Activated CD4-positive, alpha-beta T cell treated with anti-CD3 and anti-CD28 coated beads for 36 hours (primary cell): Measurements from ENCODE around the gene TCFL5. TPM values are rescaled to one million over a fixed set of nuclear protein-coding genes. Genes with fewer than 3 reads are reported as not detected.
A peak's percentile ranks its signal among the peaks of the same experiment; 100 is the strongest.

ENCODE experiments used
- ATAC-seq: fragments of 200-7000 bp; cut with Tn5 transposase; one replicate; pipeline ENCODE4 v1.10.0; 2021; ENCODE audit warnings: mild to moderate bottlenecking, moderate library complexity
- CTCF ChIA-PET: fragments of 350-600 bp; sonication (Branson Sonifier 250); formaldehyde crosslinking; loops from one replicate; lab custom pipeline; 2021; ENCODE audit warnings: antibody characterized with exemption; lab: Charles Lee
- POLR2A ChIA-PET: fragments of 350-600 bp; sonication (Branson Sonifier 250); formaldehyde crosslinking; loops from one replicate; lab custom pipeline; 2021; ENCODE audit warnings: antibody characterized with exemption, inconsistent platforms; lab: Charles Lee
- DNase-seq: peaks from one replicate; pipeline ENCODE4 v3.0.0-alpha.2; 2020
- H3K27ac Mint-ChIP-seq: one replicate; pipeline ENCODE4 v1.8.0; 2021; ENCODE audit warnings: mixed read lengths
- H3K27me3 Mint-ChIP-seq: one replicate; pipeline ENCODE4 v1.8.0; 2021; ENCODE audit warnings: mixed read lengths
- H3K36me3 Mint-ChIP-seq: one replicate; pipeline ENCODE4 v1.8.0; 2021; ENCODE audit warnings: low read depth, mixed read lengths
- H3K4me1 Mint-ChIP-seq: one replicate; pipeline ENCODE4 v1.8.0; 2021; ENCODE audit warnings: mixed read lengths
- H3K4me3 Mint-ChIP-seq: one replicate; pipeline ENCODE4 v1.8.0; 2021; ENCODE audit warnings: mild to moderate bottlenecking, moderate library complexity, mixed read lengths
- H3K9me3 Mint-ChIP-seq: one replicate; pipeline ENCODE4 v1.8.0; 2021; ENCODE audit warnings: low read depth, mixed read lengths
- intact Hi-C, 2 experiments: fragments of 100-400 bp; cut with DNase I in 1 of 2; cut with micrococcal nuclease in 1 of 2; formaldehyde crosslinking; loops; one replicate each; pipeline versions ENCODE4 v1.14.2 to v1.15.1; 2022 to 2024; cut with DNase I, micrococcal nuclease
- total RNA-seq, 2 experiments: library from RNA; stranded (reverse); gene quantifications; one replicate each; pipeline ENCODE4 v1.2.3, GENCODE V29; 2021

TCFL5 gene
- total RNA-seq, 2 experiments from 2014 or later, result 5.2 to 6.6 TPM

- H3K27ac Mint-ChIP-seq, result peak overlapping the region; percentile 39
- CTCF ChIA-PET, result interaction anchor here (0.6 to 8.3 kb wide), 12 partner anchors 9 to 106 kb away, joined by 3 to 140 read pairs (median 5); no protein-coding TSS in a partner anchor
- no peaks in the 10 kb centered on the region for H3K27me3 Mint-ChIP-seq
- H3K4me3 Mint-ChIP-seq, result no peak overlapping the region
- H3K36me3 Mint-ChIP-seq, result peaks cover 54% of the 10 kb centered on the region
- ATAC-seq, result no peak
- intact Hi-C loops, result loop anchor here in 1 of 2 experiments (5.0 kb wide), 1 partner anchor 104 kb away; the partner anchor contains the start of gene BHLHE23
- POLR2A ChIA-PET, result interaction anchor here (0.8 to 0.9 kb wide), 2 partner anchors 15 to 17 kb away, joined by 3 to 6 read pairs; no protein-coding TSS in a partner anchor
- no peaks in the 10 kb centered on the region for H3K9me3 Mint-ChIP-seq
- peak; percentile 30 for DNase-seq
- peaks cover 41% of the 10 kb centered on the region for H3K4me1 Mint-ChIP-seq
Observed at GRCh38 chr20:62902926-62903615, 41.4 kb upstream of the TCFL5 start.

GRCh38 chr20:62901891-62902290 lies 40.3 kb upstream of the TCFL5 start:
- Mint-ChIP-seq H3K27me3 (no peaks in the 10 kb centered on the region), H3K4me3 (no peak overlapping the region), H3K9me3 (no peaks in the 10 kb centered on the region), H3K4me1 (peaks cover 38% of the 10 kb centered on the region), H3K36me3 (peaks cover 44% of the 10 kb centered on the region), H3K27ac (no peak overlapping the region)
- intact Hi-C loops, result loop anchor here in 1 of 2 experiments (2.0 to 5.0 kb wide), 2 partner anchors 17 to 105 kb away; partner anchors contain the start of gene BHLHE23
- ATAC-seq (no peak), DNase-seq (no peak)
- ChIA-PET POLR2A (no interaction called here), CTCF (interaction anchor here (0.6 to 8.3 kb wide), 15 partner anchors 9 to 1947 kb away, joined by 3 to 140 read pairs (median 4); partner anchors contain the start of gene GID8)

GRCh38 chr20:62900692-62901584 lies 39.3 kb upstream of the TCFL5 start:
- CTCF ChIA-PET, result interaction anchor here (0.6 to 8.3 kb wide), 18 partner anchors 8 to 604 kb away, joined by 3 to 140 read pairs (median 4); partner anchors contain the start of genes DIDO1 and GID8
- peak; percentile 37 for ATAC-seq
- Mint-ChIP-seq H3K4me1 (peaks cover 38% of the 10 kb centered on the region), H3K36me3 (peaks cover 39% of the 10 kb centered on the region), H3K4me3 (no peak overlapping the region), H3K9me3 (no peaks in the 10 kb centered on the region), H3K27me3 (no peaks in the 10 kb centered on the region), H3K27ac (peak overlapping the region; percentile 59)
- POLR2A ChIA-PET, result interaction anchor here (0.7 kb wide), 1 partner anchor 429 kb away, joined by 5 read pairs; no protein-coding TSS in a partner anchor
- intact Hi-C loops, result loop anchor here (1.0 to 5.0 kb wide), 6 partner anchors 18 to 108 kb away; partner anchors contain the start of genes BHLHE23 (in 1 of the 2) and DIDO1 (in 1 of the 2)
- no peak for DNase-seq

DNA sequence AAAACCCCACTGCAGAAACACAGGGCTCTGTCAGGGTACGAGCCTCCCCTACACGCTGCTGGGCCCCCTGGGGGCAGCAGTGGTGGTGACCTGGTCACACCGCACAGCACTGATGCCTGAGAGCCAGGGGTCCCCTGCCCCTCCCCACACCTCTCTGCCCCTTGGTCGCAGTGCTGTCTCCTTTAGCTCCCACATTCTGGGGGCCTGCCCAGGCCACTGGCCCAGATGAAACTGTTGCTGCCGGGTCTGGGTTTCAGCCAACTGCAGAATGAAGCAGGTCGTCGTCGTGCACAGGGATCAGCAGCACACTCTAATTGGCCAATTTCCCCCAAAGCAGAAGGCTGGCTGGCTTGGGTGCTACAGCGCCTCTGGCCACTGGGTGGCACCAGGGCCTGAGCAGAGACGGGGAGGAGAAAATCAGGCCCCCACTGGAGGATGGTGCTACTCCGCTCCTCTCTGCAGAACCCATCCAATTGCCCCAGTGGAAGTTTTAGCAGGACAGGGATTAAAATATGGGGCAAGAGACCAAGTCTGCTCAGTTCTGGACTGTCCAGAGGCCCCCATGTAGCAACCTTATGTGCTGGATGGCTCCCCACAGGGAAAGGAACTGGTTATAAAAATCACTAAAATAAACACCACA lies 38.5 kb upstream of the TCFL5 start:
- no peak overlapping the region for H3K4me3 Mint-ChIP-seq
- intact Hi-C loops, result loop anchor here (1.0 to 5.0 kb wide), 6 partner anchors 19 to 109 kb away; partner anchors contain the start of genes BHLHE23 (in 1 of the 2) and DIDO1 (in 1 of the 2)

DNA sequence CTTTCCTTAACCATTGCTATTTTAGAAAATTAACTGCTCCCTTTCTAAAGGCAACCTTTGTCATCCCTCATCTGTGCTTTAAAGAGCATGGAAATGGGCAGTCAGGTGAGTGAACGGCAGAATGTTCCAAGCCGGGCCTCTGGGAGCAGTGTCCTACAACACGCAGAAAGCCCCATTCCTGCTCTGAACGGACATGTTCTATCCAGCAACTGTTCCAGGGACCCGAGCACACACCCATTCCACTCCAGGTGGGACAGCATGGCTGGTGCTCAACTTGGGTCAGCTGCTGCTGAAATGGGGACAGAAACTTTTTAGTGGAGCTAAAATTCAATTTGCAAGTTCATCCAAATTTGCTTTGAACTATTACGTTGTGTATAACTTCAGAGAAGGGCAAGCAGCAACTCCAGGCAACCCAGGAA lies 38.0 kb upstream of the TCFL5 start:
- Mint-ChIP-seq H3K4me3 (no peak overlapping the region), H3K27ac (peak overlapping the region; percentile 33), H3K36me3 (peaks cover 36% of the 10 kb centered on the region), H3K27me3 (no peaks in the 10 kb centered on the region), H3K9me3 (no peaks in the 10 kb centered on the region), H3K4me1 (peaks cover 38% of the 10 kb centered on the region)
- ATAC-seq (no peak), DNase-seq (no peak)
- CTCF ChIA-PET, result interaction anchor here (0.6 to 8.3 kb wide), 8 partner anchors 9 to 54 kb away, joined by 3 to 140 read pairs (median 4); no protein-coding TSS in a partner anchor
- POLR2A ChIA-PET, result no interaction called here
- intact Hi-C loops, result loop anchor here (1.0 to 5.0 kb wide), 7 partner anchors 19 to 110 kb away; partner anchors contain the start of genes BHLHE23 (in 1 of the 2) and DIDO1 (in 1 of the 2)

More for the DNA sequence above, 38.5 kb upstream of the TCFL5 start:
- DNase-seq (peak; percentile 86), ATAC-seq (peak; percentile 93)
- CTCF ChIA-PET, result interaction anchor here (0.6 to 8.3 kb wide), 11 partner anchors 9 to 53 kb away, joined by 3 to 140 read pairs (median 5); partner anchors contain the start of gene GID8
- Mint-ChIP-seq H3K36me3 (peaks cover 37% of the 10 kb centered on the region), H3K4me1 (peaks cover 38% of the 10 kb centered on the region), H3K27me3 (no peaks in the 10 kb centered on the region), H3K27ac (peak overlapping the region; percentile 56), H3K9me3 (no peaks in the 10 kb centered on the region)
- POLR2A ChIA-PET, result no interaction called here

- peak; percentile 66 for DNase-seq
- ATAC-seq, result peak; percentile 45
- H3K27ac Mint-ChIP-seq, result peak overlapping the region; percentile 11
- peaks cover 38% of the 10 kb centered on the region for H3K36me3 Mint-ChIP-seq
- POLR2A ChIA-PET, result no interaction called here
- CTCF ChIA-PET, result interaction anchor here (0.6 to 8.3 kb wide), 8 partner anchors 9 to 54 kb away, joined by 3 to 140 read pairs (median 4); no protein-coding TSS in a partner anchor
- intact Hi-C loops, result loop anchor here (1.0 to 2.0 kb wide), 2 partner anchors 38 to 74 kb away; no protein-coding TSS in a partner anchor
- no peaks in the 10 kb centered on the region for H3K9me3 Mint-ChIP-seq
- peaks cover 38% of the 10 kb centered on the region for H3K4me1 Mint-ChIP-seq
- H3K27me3 Mint-ChIP-seq, result no peaks in the 10 kb centered on the region
- H3K4me3 Mint-ChIP-seq, result peak overlapping the region; percentile 16
Observed at GRCh38 chr20:62898970-62899632, 37.5 kb upstream of the TCFL5 start.

- H3K27me3 Mint-ChIP-seq, result no peaks in the 10 kb centered on the region
- no peak overlapping the region for H3K4me3 Mint-ChIP-seq
- H3K4me1 Mint-ChIP-seq, result peaks cover 39% of the 10 kb centered on the region
- intact Hi-C loops, result loop anchor here (1.0 to 2.0 kb wide), 2 partner anchors 39 to 74 kb away; no protein-coding TSS in a partner anchor
- H3K9me3 Mint-ChIP-seq, result no peaks in the 10 kb centered on the region
- H3K36me3 Mint-ChIP-seq, result peaks cover 38% of the 10 kb centered on the region
- ChIA-PET POLR2A (no interaction called here), CTCF (interaction anchor here (0.6 to 8.3 kb wide), 8 partner anchors 8 to 37 kb away, joined by 3 to 140 read pairs (median 4); partner anchors contain the start of gene TCFL5)
- H3K27ac Mint-ChIP-seq, result peak overlapping the region; percentile 11
- DNase-seq (no peak), ATAC-seq (no peak)
Observed at GRCh38 chr20:62898093-62898964, 36.7 kb upstream of the TCFL5 start.

DNA sequence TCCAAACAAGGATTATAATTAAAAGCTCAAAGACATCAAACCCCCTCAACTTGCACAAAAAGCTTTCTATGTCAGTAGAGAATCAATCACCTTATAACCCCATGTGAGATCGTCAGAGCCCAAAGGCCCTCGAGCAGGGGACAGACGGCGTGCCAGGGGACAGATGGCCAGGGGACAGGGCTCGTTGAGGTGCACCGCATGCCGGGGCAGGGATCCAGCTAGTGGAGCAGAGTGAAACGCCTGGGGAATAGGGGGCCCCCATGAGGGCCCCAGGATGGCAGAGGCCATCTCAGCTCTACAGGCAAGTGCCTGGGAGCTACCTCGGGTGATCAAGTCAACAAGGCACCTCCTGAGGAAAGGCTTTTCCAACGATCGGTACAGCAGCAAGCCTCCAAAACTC lies 36.0 kb upstream of the TCFL5 start:
- intact Hi-C loops, result loop anchor here (1.0 to 2.0 kb wide), 2 partner anchors 40 to 75 kb away; no protein-coding TSS in a partner anchor
- POLR2A ChIA-PET, result no interaction called here
- CTCF ChIA-PET, result interaction anchor here (0.6 to 8.3 kb wide), 4 partner anchors 10 to 36 kb away, joined by 3 to 140 read pairs (median 4); partner anchors contain the start of gene TCFL5
- Mint-ChIP-seq H3K27ac (no peak overlapping the region), H3K4me1 (peaks cover 43% of the 10 kb centered on the region), H3K36me3 (peaks cover 41% of the 10 kb centered on the region), H3K9me3 (no peaks in the 10 kb centered on the region), H3K27me3 (no peaks in the 10 kb centered on the region), H3K4me3 (no peak overlapping the region)
- ATAC-seq (no peak), DNase-seq (no peak)

DNA sequence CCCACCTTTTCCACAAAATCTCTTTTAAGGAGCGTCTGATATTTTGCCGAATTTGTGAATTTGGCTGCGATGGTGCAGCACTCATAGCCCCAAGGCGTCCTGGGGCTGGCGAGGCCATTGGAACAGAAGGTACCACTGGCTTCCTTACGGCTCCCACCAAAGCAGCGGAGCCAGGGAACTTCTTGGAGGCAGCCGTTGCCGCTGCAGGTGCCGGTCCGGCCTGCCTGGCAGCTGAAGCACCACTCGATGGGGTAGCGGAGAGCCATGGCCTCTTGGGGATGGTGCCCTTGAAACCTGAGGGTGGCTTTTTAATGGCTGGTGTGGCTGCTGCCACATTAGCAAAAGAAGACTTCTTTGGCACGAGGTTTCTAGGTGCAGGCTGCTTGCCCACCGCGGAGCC lies 34.9 kb upstream of the TCFL5 start:
- no peak overlapping the region for H3K27ac Mint-ChIP-seq
- no peaks in the 10 kb centered on the region for H3K27me3 Mint-ChIP-seq
- H3K9me3 Mint-ChIP-seq, result no peaks in the 10 kb centered on the region
- DNase-seq, result no peak
- H3K4me3 Mint-ChIP-seq, result no peak overlapping the region
- no peak for ATAC-seq
- intact Hi-C loops, result no loop called here
- H3K4me1 Mint-ChIP-seq, result peaks cover 52% of the 10 kb centered on the region
- ChIA-PET CTCF (interaction anchor here (8.3 kb wide), 1 partner anchor 22 kb away, joined by 140 read pairs; no protein-coding TSS in a partner anchor), POLR2A (no interaction called here)
- H3K36me3 Mint-ChIP-seq, result peaks cover 44% of the 10 kb centered on the region
